K562 (cell line): ENCODE data around the gene OR52I2. TPM values are rescaled to one million over a fixed set of nuclear protein-coding genes. Genes with fewer than 3 reads are reported as not detected.

Experiments
- CBX1 ChIP-seq: sonication (generic); IDR thresholded peaks from 2 replicates; pipeline ENCODE4 v1.6.1; 2016; ENCODE audit warnings: antibody characterized with exemption, low read depth, mild to moderate bottlenecking
- CXXC5 ChIP-seq: fragments of 250-450 bp; sonication (Bioruptor Pico); IDR thresholded peaks from 2 replicates; pipeline ENCODE4 v1.8.0; 2022; ENCODE audit warnings: inconsistent platforms, mild to moderate bottlenecking, moderate library complexity
- GATAD2B ChIP-seq: fragments of 450-650 bp; IDR thresholded peaks from 2 replicates; pipeline ENCODE4 v1.6.1; 2017; ENCODE audit warnings: mild to moderate bottlenecking, borderline replicate concordance
- HDAC1 ChIP-seq, 2 experiments: fragments of 450-650 bp; IDR thresholded peaks; 2 replicates each; pipeline ENCODE4 v1.6.1; 2016 to 2017; ENCODE audit warnings: inconsistent platforms in 1 of 2, mild to moderate bottlenecking in 1 of 2, moderate library complexity in 1 of 2
- HDAC2 ChIP-seq: fragments of 450-650 bp; IDR thresholded peaks from 2 replicates; pipeline ENCODE4 v1.6.1; 2016; ENCODE audit warnings: mild to moderate bottlenecking
- JUND ChIP-seq, 2 experiments: IDR thresholded peaks; 2 replicates in 1 of 2; 3 replicates in 1 of 2; pipeline ENCODE4 v1.6.1; 2011; ENCODE audit warnings: borderline replicate concordance in 2 of 2, low read depth in 2 of 2, low read length in 2 of 2, improper control_type of control experiment in 1 of 2, missing biosample characterization in 1 of 2, missing genetic modification characterization in 1 of 2, missing genetic modification reagents in 1 of 2
- LEF1 ChIP-seq: fragments of 450-650 bp; IDR thresholded peaks from 2 replicates; pipeline ENCODE4 v1.6.1; 2016; ENCODE audit warnings: mild to moderate bottlenecking
- NCOA6 ChIP-seq: fragments of 450-650 bp; IDR thresholded peaks from 2 replicates; pipeline ENCODE4 v1.6.1; 2017; ENCODE audit warnings: mild to moderate bottlenecking
- NFE2 ChIP-seq: IDR thresholded peaks from 2 replicates; pipeline ENCODE4 v1.6.1; 2014; ENCODE audit warnings: antibody characterized with exemption, low read depth
- PHF8 ChIP-seq: fragments of 200-600 bp; sonication (generic); IDR thresholded peaks from 2 replicates; pipeline ENCODE4 v1.6.1; 2012; ENCODE audit warnings: mixed run types, mild to moderate bottlenecking, inconsistent platforms, low read length, moderate library complexity, borderline replicate concordance
- RBM34 ChIP-seq: fragments of 200-400 bp; formaldehyde crosslinking; IDR thresholded peaks from 2 replicates; pipeline ENCODE4 v1.6.1; 2018; ENCODE audit warnings: low read length, borderline replicate concordance; ENCODE audit not compliant: insufficient read depth
- ZFP36 ChIP-seq: fragments of 150-350 bp; IDR thresholded peaks from 2 replicates; pipeline ENCODE4 v1.6.1; 2018; ENCODE audit warnings: low read length, low read depth; ENCODE audit not compliant: partially characterized antibody
- ZNF124 ChIP-seq: sonication (generic); formaldehyde crosslinking; IDR thresholded peaks from 2 replicates; pipeline ENCODE4 v1.8.1; 2022; ENCODE audit warnings: missing genetic modification reagents
- polyA plus RNA-seq, 8 experiments: library from polyadenylated mRNA; depleted of rRNA in 4 of 8; stranded (reverse) in 5 of 8; unstranded in 3 of 8; fragments of >200 nt; fragmentation: Nextera tagmentation in 2 of 8; fragmentation: Illumina TruSeq in 1 of 8; extraction: Ambion mirVana in 2 of 8; extraction: Trizol in 1 of 8; gene quantifications; 2 replicates each; pipeline versions ENCODE4 v1.2.1 to v1.2.3, GENCODE V29; 2011 to 2014; ENCODE audit warnings: inconsistent platforms in 1 of 8, missing spikeins in 1 of 8
- total RNA-seq, 7 experiments: library from RNA; depleted of rRNA in 6 of 7; stranded (reverse); fragments of >200 nt in 6 of 7; fragmentation: Illumina TruSeq in 2 of 7; extraction: Trizol in 2 of 7; gene quantifications; 2 replicates each; pipeline versions ENCODE4 v1.2.1 to v1.2.3, GENCODE V29; 2011 to 2021; ENCODE audit warnings: low replicate concordance in 1 of 7
- TF ChIP-seq, protein P1 (sequence below): fragments of 450-650 bp; IDR thresholded peaks from 2 replicates; pipeline ENCODE4 v1.6.1; 2016; ENCODE audit warnings: mild to moderate bottlenecking
- TF ChIP-seq, protein P2 (sequence below): fragments of 250-450 bp; sonication (Bioruptor Pico); IDR thresholded peaks from 2 replicates; pipeline ENCODE4 v1.8.0; 2022; ENCODE audit warnings: moderate library complexity, mild to moderate bottlenecking, inconsistent platforms
- TF ChIP-seq, protein P3 (sequence below): fragments of 450-650 bp; formaldehyde crosslinking; IDR thresholded peaks from 2 replicates; pipeline ENCODE4 v1.4.0; 2022; ENCODE audit warnings: missing genetic modification characterization
- TF ChIP-seq, protein P4 (sequence below), 3 experiments: fragments of 200-800 bp in 1 of 3; fragments of 250-450 bp in 1 of 3; fragments of 450-650 bp in 1 of 3; sonication (Bioruptor Pico) in 1 of 3; sonication (Bioruptor generic) in 1 of 3; formaldehyde crosslinking in 1 of 3; IDR thresholded peaks; 2 replicates each; pipeline versions ENCODE4 v1.6.1 to v1.8.0; 2016 to 2022; ENCODE audit warnings: mild to moderate bottlenecking in 2 of 3, missing genetic modification characterization in 2 of 3, missing compliant biosample characterization in 1 of 3, moderate library complexity in 1 of 3

Gene OR52I2
- total and polyA plus RNA-seq, 9 of the 15 experiments (the other 6 are each of a cell fraction or from before 2014, with no cell fraction given): not detected

DNA sequence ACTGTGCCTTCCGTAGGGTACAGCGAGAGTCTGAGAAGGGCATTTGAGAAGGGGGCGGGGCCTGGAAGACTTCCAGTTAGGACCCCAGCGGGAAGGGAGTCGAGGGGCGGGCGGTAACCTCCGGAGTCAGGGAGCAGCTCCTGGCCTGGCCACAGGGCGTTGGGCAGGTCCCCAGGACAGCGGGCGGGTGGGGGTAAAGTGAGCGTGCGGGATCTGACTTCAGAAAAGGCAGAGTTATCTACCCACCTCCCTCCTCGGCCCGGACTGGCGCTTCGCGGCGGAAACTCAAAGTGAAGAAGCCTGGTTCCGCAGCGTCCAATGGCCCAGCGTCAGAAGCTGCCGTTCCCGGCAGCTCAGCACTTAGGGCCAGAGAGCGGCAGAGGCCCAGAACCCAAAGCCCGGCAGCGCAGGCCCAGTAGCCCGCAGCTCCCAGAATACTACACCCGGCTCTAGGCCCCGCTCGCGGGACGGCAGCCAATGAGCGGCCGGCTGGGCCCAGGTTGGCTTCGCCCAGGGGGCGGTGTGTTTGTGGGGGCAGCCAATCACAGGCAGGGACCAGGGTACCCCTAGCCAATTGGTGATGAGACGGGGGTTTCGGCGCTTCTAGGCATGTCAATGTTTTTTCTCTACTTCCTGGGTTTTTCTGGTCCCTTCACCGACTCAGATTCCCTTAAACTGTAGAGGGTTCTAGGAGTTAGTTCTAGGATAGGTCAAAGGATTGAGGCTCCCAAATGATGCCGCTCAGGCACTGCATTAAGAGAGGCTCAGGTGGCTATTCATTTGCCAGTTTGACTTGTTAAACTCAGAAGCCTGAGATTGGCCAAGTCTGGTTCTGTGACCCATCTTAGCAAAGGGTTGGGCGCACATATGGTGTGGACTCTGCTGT lies 26.5 kb downstream of the OR52I2 start, which contains the start of gene TRIM68 (continued):
- TF ChIP-seq, protein P1, sequence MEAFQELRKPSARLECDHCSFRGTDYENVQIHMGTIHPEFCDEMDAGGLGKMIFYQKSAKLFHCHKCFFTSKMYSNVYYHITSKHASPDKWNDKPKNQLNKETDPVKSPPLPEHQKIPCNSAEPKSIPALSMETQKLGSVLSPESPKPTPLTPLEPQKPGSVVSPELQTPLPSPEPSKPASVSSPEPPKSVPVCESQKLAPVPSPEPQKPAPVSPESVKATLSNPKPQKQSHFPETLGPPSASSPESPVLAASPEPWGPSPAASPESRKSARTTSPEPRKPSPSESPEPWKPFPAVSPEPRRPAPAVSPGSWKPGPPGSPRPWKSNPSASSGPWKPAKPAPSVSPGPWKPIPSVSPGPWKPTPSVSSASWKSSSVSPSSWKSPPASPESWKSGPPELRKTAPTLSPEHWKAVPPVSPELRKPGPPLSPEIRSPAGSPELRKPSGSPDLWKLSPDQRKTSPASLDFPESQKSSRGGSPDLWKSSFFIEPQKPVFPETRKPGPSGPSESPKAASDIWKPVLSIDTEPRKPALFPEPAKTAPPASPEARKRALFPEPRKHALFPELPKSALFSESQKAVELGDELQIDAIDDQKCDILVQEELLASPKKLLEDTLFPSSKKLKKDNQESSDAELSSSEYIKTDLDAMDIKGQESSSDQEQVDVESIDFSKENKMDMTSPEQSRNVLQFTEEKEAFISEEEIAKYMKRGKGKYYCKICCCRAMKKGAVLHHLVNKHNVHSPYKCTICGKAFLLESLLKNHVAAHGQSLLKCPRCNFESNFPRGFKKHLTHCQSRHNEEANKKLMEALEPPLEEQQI: no peak; the same call in 1 of the 2 replicates
- peak; percentile 60 for TF ChIP-seq ZFP36
- no peak for TF ChIP-seq NCOA6
- TF ChIP-seq CBX1: peak; percentile 47; the same call in 1 of the 2 replicates
- peak in 1 of 2 experiments; percentile 47; a peak in 1 of 4 replicates for TF ChIP-seq HDAC1 (IDR thresholded peaks at IDR 0.05)
- TF ChIP-seq, protein P2, sequence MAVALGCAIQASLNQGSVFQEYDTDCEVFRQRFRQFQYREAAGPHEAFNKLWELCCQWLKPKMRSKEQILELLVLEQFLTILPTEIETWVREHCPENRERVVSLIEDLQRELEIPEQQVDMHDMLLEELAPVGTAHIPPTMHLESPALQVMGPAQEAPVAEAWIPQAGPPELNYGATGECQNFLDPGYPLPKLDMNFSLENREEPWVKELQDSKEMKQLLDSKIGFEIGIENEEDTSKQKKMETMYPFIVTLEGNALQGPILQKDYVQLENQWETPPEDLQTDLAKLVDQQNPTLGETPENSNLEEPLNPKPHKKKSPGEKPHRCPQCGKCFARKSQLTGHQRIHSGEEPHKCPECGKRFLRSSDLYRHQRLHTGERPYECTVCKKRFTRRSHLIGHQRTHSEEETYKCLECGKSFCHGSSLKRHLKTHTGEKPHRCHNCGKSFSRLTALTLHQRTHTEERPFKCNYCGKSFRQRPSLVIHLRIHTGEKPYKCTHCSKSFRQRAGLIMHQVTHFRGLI (CRISPR knock-in tag): no peak
- TF ChIP-seq HDAC2: 0 out of 2 replicates have a peak, but pooled peaks have one; percentile 40
- TF ChIP-seq GATAD2B: no peak
- TF ChIP-seq NFE2: no peak
- TF ChIP-seq CXXC5 (CRISPR knock-in tag): peak; percentile 65
- TF ChIP-seq, protein P3, sequence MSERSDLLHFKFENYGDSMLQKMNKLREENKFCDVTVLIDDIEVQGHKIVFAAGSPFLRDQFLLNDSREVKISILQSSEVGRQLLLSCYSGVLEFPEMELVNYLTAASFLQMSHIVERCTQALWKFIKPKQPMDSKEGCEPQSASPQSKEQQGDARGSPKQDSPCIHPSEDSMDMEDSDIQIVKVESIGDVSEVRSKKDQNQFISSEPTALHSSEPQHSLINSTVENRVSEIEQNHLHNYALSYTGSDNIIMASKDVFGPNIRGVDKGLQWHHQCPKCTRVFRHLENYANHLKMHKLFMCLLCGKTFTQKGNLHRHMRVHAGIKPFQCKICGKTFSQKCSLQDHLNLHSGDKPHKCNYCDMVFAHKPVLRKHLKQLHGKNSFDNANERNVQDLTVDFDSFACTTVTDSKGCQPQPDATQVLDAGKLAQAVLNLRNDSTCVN (CRISPR knock-in tag): no peak
- no peak for TF ChIP-seq JUND (IDR thresholded peaks at IDR 0.05; ENCODE audit: borderline replicate concordance, low read depth, low read length)
- TF ChIP-seq JUND (tag; IDR thresholded peaks at IDR 0.05; ENCODE audit: borderline replicate concordance, low read depth, low read length): no peak
- TF ChIP-seq LEF1: no peak
- TF ChIP-seq RBM34: no peak
- TF ChIP-seq, protein P4, sequence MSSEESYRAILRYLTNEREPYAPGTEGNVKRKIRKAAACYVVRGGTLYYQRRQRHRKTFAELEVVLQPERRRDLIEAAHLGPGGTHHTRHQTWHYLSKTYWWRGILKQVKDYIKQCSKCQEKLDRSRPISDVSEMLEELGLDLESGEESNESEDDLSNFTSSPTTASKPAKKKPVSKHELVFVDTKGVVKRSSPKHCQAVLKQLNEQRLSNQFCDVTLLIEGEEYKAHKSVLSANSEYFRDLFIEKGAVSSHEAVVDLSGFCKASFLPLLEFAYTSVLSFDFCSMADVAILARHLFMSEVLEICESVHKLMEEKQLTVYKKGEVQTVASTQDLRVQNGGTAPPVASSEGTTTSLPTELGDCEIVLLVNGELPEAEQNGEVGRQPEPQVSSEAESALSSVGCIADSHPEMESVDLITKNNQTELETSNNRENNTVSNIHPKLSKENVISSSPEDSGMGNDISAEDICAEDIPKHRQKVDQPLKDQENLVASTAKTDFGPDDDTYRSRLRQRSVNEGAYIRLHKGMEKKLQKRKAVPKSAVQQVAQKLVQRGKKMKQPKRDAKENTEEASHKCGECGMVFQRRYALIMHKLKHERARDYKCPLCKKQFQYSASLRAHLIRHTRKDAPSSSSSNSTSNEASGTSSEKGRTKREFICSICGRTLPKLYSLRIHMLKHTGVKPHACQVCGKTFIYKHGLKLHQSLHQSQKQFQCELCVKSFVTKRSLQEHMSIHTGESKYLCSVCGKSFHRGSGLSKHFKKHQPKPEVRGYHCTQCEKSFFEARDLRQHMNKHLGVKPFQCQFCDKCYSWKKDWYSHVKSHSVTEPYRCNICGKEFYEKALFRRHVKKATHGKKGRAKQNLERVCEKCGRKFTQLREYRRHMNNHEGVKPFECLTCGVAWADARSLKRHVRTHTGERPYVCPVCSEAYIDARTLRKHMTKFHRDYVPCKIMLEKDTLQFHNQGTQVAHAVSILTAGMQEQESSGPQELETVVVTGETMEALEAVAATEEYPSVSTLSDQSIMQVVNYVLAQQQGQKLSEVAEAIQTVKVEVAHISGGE (CRISPR knock-in tag; IDR thresholded peaks at IDR 0.05): 0 out of 6 replicates have a peak, but pooled peaks of 1 of the 3 experiments have one; percentile 32
- TF ChIP-seq PHF8: peak; percentile 92
- no peak for TF ChIP-seq ZNF124 (CRISPR knock-in tag)
